ENCODE data around the gene STAP2.

Gene STAP2

GRCh38 chr19:4370418-4371041 is 31.9 kb upstream of the STAP2 start:
- no peak for DNase-seq

GRCh38 chr19:4369888-4370260 is 31.2 kb upstream of the STAP2 start:
- peak; percentile 84 for DNase-seq

GRCh38 chr19:4369109-4369887 is 30.7 kb upstream of the STAP2 start:
- peak; percentile 70 for DNase-seq

- no peak for DNase-seq
These were observed 29.6 kb upstream of the STAP2 start for GRCh38 chr19:4368128-4368820.

GRCh38 chr19:4367781-4368127 is 29.1 kb upstream of the STAP2 start:
- DNase-seq = no peak

GRCh38 chr19:4367336-4367723 is 28.7 kb upstream of the STAP2 start:
- DNase-seq = no peak

GRCh38 chr19:4366666-4367335 is 28.2 kb upstream of the STAP2 start:
- DNase-seq = no peak

GRCh38 chr19:4365791-4366665 is 27.4 kb upstream of the STAP2 start:
- DNase-seq = no peak

- no peak for DNase-seq
These were observed 26.7 kb upstream of the STAP2 start for GRCh38 chr19:4365341-4365740.

GRCh38 chr19:4363571-4364304 is 25.1 kb upstream of the STAP2 start:
- DNase-seq = no peak

GRCh38 chr19:4362831-4363545 is 24.4 kb upstream of the STAP2 start:
- DNase-seq = no peak

GRCh38 chr19:4362101-4362828 is 23.6 kb upstream of the STAP2 start:
- DNase-seq = no peak

GRCh38 chr19:4361152-4362046 is 22.8 kb upstream of the STAP2 start:
- DNase-seq = no peak

GRCh38 chr19:4360641-4361151 is 22.1 kb upstream of the STAP2 start:
- DNase-seq = no peak

GRCh38 chr19:4360081-4360569 is 21.5 kb upstream of the STAP2 start:
- no peak for DNase-seq

GRCh38 chr19:4359627-4360000 is 21.0 kb upstream of the STAP2 start:
- DNase-seq = no peak

- DNase-seq = no peak
These were observed 20.3 kb upstream of the STAP2 start for GRCh38 chr19:4358709-4359626.

GRCh38 chr19:4357921-4358326 is 19.3 kb upstream of the STAP2 start:
- no peak for DNase-seq
